Small intestine (tissue), 7 donors: ENCODE measurements around the gene NEDD4L. TPM values are rescaled to one million over a fixed set of nuclear protein-coding genes. Genes with fewer than 3 reads are reported as not detected.

Experiments used
- DNase-seq, 2 donors: peaks; one replicate each; pipeline versions ENCODE4 v3.0.0 to v3.0.0-alpha.2; 2013
- FAIRE-seq: peaks from 2 replicates; lab custom pipeline; 2012; peaks lifted over from hg19 to GRCh38; lab: Jason Lieb, UNC
- H3K27ac ChIP-seq, 3 donors: one replicate each; pipeline ENCODE4 v1.5.1; 2013; ENCODE audit warnings: low read length in 2 of 3, mild to moderate bottlenecking in 2 of 3, control low read depth in 1 of 3, inconsistent platforms in 1 of 3, low read depth in 1 of 3, moderate library complexity in 1 of 3
- H3K27me3 ChIP-seq, 3 donors: one replicate each; pipeline ENCODE4 v1.6.1; 2013; ENCODE audit warnings: low read length in 3 of 3, inconsistent platforms in 1 of 3; ENCODE audit not compliant: control insufficient read depth in 3 of 3, insufficient read depth in 3 of 3
- H3K36me3 ChIP-seq, 3 donors: one replicate each; pipeline ENCODE4 v1.6.1; 2013; ENCODE audit warnings: low read length in 3 of 3, inconsistent platforms in 1 of 3, low read depth in 1 of 3, mild to moderate bottlenecking in 1 of 3, moderate library complexity in 1 of 3; ENCODE audit not compliant: control insufficient read depth in 3 of 3, insufficient read depth in 2 of 3
- H3K4me1 ChIP-seq, 3 donors: one replicate each; pipeline ENCODE4 v1.6.1; 2013; ENCODE audit warnings: low read length in 2 of 3, inconsistent platforms in 1 of 3, low read depth in 1 of 3, mild to moderate bottlenecking in 1 of 3, moderate library complexity in 1 of 3; ENCODE audit not compliant: control insufficient read depth in 3 of 3, insufficient read depth in 2 of 3
- H3K4me3 ChIP-seq, 3 donors: one replicate each; pipeline ENCODE4 v1.5.1; 2013; ENCODE audit warnings: low read length in 3 of 3, control low read depth in 1 of 3, inconsistent platforms in 1 of 3, low read depth in 1 of 3, mild to moderate bottlenecking in 1 of 3, moderate library complexity in 1 of 3
- H3K9me3 ChIP-seq, 2 donors: one replicate each; pipeline ENCODE4 v1.6.1; 2013; ENCODE audit warnings: low read depth in 1 of 2, low read length in 1 of 2; ENCODE audit not compliant: control insufficient read depth in 2 of 2, insufficient read depth in 1 of 2
- WGBS, 3 donors: extraction: QIAGEN DNeasy Blood & Tissue Kit; methylation state at CpG; one replicate each; pipeline ENCODE4 v1.1.7; 2013; 5-methylcytosine and 5-hydroxymethylcytosine counted together
- polyA plus RNA-seq, 4 donors: library from polyadenylated mRNA; stranded (reverse) in 3 of 4; unstranded in 1 of 4; fragments of 200-250 nt in 3 of 4; fragments of 120-200 nt in 1 of 4; gene quantifications; one replicate each; pipeline versions ENCODE4 v1.2.1 to v1.2.3, GENCODE V29; 2013
- donor health status: healthy with polysubstance abuse.
- donor health status: control.
- donor health status: control.
- donor health status: Bipolar disorder and iron deficiency.
- donor health status: healthy.

Gene NEDD4L
- polyA plus RNA-seq, 4 donors: 36.5 to 113 (median 96.2) TPM

- no peak for FAIRE-seq
- peaks cover 0 to 22% (median 0%) of the 10 kb centered on the region in 3 donors for H3K36me3 ChIP-seq
These were observed 51.6 kb downstream of the NEDD4L start for GRCh38 chr18:58095655-58096054.

GRCh38 chr18:58096658-58097057, 52.6 kb downstream of the NEDD4L start:
- Histone ChIP-seq H3K27ac (peak overlapping the region in 2 of 3 donors; percentile 65), H3K27me3 (no peaks in the 10 kb centered on the region), H3K4me1 (peaks cover 4 to 26% (median 5%) of the 10 kb centered on the region in 3 donors), H3K9me3 (no peaks in the 10 kb centered on the region), H3K4me3 (no peak overlapping the region), H3K36me3 (peaks cover 0 to 18% (median 0%) of the 10 kb centered on the region in 3 donors)
- FAIRE-seq: no peak
- DNase-seq: no peak
- WGBS, 3 donors: 34 to 66% (median 47%) methylated on average over 1 of the region's 1 CpG

More at GRCh38 chr18:58095655-58096054, 51.6 kb downstream of the NEDD4L start:
- Histone ChIP-seq H3K4me3 (no peak overlapping the region), H3K27me3 (no peaks in the 10 kb centered on the region), H3K4me1 (peaks cover 4 to 26% (median 5%) of the 10 kb centered on the region in 3 donors), H3K9me3 (no peaks in the 10 kb centered on the region), H3K27ac (no peak overlapping the region)
- DNase-seq: no peak
- WGBS, 3 donors: 48 to 70% (median 60%) methylated on average over 2 of the region's 2 CpGs

GRCh38 chr18:58097121-58097906, 53.3 kb downstream of the NEDD4L start:
- FAIRE-seq (no peak), DNase-seq (peak; percentile 45 to 87)
- Histone ChIP-seq H3K4me3 (no peak overlapping the region), H3K36me3 (peaks cover 0 to 18% (median 0%) of the 10 kb centered on the region in 3 donors), H3K27me3 (no peaks in the 10 kb centered on the region), H3K27ac (peak overlapping the region; percentile 41 to 72 (median 58)), H3K4me1 (peaks cover 4 to 26% (median 5%) of the 10 kb centered on the region in 3 donors), H3K9me3 (no peaks in the 10 kb centered on the region)
- 28 to 42% (median 36%) methylated on average over 8 of the region's 8 CpGs for WGBS, 3 donors

GRCh38 chr18:58097907-58098166, 53.8 kb downstream of the NEDD4L start:
- Histone ChIP-seq H3K9me3 (no peaks in the 10 kb centered on the region), H3K27me3 (no peaks in the 10 kb centered on the region), H3K36me3 (peaks cover 0 to 18% (median 0%) of the 10 kb centered on the region in 3 donors), H3K4me1 (peaks cover 4 to 26% (median 5%) of the 10 kb centered on the region in 3 donors), H3K4me3 (no peak overlapping the region), H3K27ac (no peak overlapping the region)
- WGBS, 3 donors: 89 to 97% (median 91%) methylated on average over 5 of the region's 5 CpGs
- no peak for DNase-seq
- FAIRE-seq: no peak

- WGBS, 3 donors: 88 to 93% (median 92%) methylated on average over 3 of the region's 3 CpGs
- Histone ChIP-seq H3K36me3 (peaks cover 0 to 18% (median 0%) of the 10 kb centered on the region in 3 donors), H3K27ac (no peak overlapping the region), H3K4me1 (peaks cover 4 to 32% (median 5%) of the 10 kb centered on the region in 3 donors), H3K27me3 (no peaks in the 10 kb centered on the region), H3K9me3 (no peaks in the 10 kb centered on the region), H3K4me3 (no peak overlapping the region)
- DNase-seq: no peak
- FAIRE-seq: no peak
These were observed 54.7 kb downstream of the NEDD4L start for GRCh38 chr18:58098706-58099105.

- DNase-seq (no peak), FAIRE-seq (no peak)
- Histone ChIP-seq H3K9me3 (peaks cover 0 to 3% of the 10 kb centered on the region in 2 donors), H3K27ac (peak overlapping the region in 1 of 3 donors; percentile 77), H3K4me3 (no peak overlapping the region), H3K27me3 (no peaks in the 10 kb centered on the region), H3K4me1 (peaks cover 6 to 32% (median 9%) of the 10 kb centered on the region in 3 donors), H3K36me3 (peaks cover 0 to 6% (median 0%) of the 10 kb centered on the region in 3 donors)
- 23 to 57% (median 28%) methylated on average over 3 of the region's 3 CpGs for WGBS, 3 donors
These were observed 56.1 kb downstream of the NEDD4L start for GRCh38 chr18:58100154-58100553.

- FAIRE-seq: no peak
- H3K9me3 ChIP-seq: peaks cover 0 to 3% of the 10 kb centered on the region in 2 donors
- WGBS, 3 donors: 88 to 97% (median 89%) methylated on average over 10 of the region's 10 CpGs
These were observed 57.3 kb downstream of the NEDD4L start for GRCh38 chr18:58101291-58101794.

GRCh38 chr18:58102018-58102417, 58.0 kb downstream of the NEDD4L start:
- Histone ChIP-seq H3K36me3 (peaks cover 0 to 2% (median 0%) of the 10 kb centered on the region in 3 donors), H3K9me3 (peaks cover 0 to 3% of the 10 kb centered on the region in 2 donors), H3K27ac (no peak overlapping the region), H3K27me3 (no peaks in the 10 kb centered on the region), H3K4me1 (peaks cover 6 to 35% (median 7%) of the 10 kb centered on the region in 3 donors), H3K4me3 (no peak overlapping the region)
- no peak for DNase-seq
- no peak for FAIRE-seq
- 53 to 59% (median 56%) methylated on average over 2 of the region's 2 CpGs for WGBS, 3 donors

More at GRCh38 chr18:58101291-58101794, 57.3 kb downstream of the NEDD4L start:
- no peak for DNase-seq
- Histone ChIP-seq H3K27me3 (no peaks in the 10 kb centered on the region), H3K4me3 (no peak overlapping the region), H3K36me3 (peaks cover 0 to 2% (median 0%) of the 10 kb centered on the region in 3 donors), H3K4me1 (peaks cover 6 to 38% (median 10%) of the 10 kb centered on the region in 3 donors), H3K27ac (no peak overlapping the region)
